Right kidney (tissue), 1 donor: ENCODE data around the gene CAMTA1.

ENCODE experiments used
- DNase-seq: peaks from one replicate; pipeline ENCODE4 v3.0.0-alpha.2; 2016

CAMTA1 gene

DNA sequence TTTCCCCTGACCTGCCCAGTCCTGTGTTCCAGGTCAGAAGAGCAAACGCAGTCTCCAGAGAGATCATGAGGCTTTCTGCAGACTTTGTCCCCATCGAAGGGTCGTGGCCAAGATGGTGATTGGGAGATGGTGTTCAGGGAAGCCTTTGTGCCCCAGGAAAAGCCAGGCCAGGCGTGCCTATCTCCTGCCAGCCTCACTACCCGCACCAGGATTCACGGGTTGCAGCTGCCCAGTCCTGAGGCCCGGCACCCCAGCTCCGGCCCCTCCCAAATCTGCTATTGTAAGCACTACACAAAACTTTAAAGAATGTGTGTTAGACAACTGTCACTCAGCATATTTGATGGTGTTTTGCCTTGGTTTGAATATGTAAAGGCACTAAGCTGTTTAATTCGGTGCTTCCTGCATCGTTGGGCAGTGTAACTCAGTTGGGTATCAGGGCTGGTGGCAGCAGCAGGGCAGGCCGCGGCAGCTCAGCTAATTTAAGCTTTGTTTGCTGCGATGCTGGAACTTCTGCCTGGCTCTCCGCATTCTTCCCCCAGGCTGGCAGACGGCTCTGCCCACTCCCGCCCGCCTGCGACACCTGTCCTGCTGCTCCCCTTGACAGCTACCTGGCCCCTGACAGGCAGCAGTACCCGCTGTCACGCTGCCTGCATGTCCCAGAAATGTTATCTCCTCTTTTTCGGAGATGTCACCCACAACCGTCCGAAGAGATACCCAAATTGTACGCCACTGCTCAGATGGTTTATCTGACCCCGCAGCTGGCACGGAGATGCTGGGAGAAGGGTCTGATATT is 776.9 kb downstream of the CAMTA1 start:
- no peak for DNase-seq

DNA sequence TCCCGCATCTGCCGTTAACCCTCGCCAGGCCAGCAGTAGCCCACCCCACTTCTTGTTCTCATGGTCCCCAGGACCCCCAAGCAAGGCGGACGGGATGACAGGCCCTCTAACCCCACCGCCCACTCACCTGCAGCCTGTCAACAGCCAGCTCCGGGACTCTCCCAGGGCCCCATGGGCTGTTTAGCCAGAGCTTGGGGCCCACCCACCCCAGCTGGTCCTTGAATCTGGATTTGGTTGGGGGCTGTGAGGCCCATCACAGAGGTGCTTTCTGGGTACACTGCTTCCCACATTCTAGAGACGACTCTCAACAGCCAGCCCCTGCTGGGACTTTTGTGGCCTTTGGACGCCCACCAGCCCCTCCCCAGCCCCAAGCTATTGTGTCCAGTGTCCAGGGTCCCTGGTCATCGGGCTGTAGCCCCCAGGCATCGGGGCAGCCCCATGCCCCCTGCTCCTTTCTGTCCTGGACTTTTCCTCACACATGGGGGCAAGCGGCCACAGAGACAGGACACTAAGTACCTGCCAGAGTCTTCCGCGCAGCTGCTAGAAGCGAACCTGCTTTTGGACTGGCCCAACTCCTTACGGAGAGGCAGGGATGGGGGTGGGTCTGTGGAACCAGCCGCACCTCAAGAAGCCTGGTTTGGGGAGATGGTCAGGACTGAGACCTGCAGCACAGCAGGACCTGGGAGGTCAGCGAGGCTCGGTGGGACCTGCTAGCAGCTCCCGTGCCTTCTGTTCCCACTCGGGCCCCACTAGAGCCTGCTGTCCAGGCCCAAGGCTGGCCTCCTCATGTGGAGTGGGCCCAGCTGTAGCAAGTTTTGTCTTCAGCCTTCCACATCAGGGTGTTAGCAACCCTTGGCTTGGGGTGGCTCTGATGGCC is 777.7 kb downstream of the CAMTA1 start:
- no peak for DNase-seq

DNA sequence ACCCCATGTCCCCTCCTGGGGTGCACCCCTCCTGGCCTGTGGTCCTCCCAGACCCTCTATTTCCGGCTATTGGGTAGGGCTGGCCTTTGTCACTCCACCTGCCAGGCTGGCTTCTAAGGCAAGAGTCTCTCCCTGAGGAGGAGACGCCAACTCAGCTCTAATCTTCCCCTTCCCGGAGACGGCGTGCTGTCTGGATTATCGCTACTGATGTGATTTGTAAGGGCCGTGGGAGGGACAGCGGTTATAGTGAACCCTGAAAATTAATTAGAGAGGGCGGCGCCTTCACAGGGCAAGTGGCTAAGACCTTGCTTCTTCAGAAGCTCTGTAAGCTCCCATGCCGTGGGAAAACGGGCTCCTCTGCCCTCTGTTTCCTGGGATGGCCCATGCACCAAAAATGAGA is 778.9 kb downstream of the CAMTA1 start:
- no peak for DNase-seq

DNA sequence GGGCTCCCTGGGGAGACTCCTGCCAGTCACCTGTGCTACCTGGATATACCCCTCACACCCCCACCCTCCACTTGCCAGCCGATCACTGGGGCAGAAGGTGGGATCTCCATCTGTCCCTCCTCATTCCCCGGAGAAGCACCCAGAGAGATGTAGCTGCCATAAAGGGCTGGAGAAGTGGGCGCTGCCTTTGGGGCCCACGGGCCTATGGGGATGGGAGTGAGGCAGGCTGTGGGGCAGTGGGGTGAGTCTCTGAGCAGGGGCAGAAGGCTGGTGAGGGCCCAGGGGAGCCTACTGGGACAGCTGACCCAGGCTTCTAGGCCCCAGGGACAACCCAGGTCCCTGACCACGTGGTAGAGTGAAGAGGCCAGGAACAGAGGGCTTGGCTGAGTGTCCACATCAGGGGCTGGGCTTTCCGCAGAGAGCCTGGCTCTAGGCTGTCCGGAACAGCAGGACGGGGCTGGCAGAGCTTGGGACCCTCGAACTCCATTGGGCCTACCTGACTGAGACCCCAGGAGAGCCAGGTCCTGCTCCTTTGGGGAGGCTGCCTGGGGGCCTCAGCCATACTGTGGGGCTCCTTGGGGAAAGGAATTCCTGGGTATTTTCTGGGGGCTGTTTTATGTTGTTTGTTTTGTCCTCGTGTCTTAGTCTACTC is 780.0 kb downstream of the CAMTA1 start:
- DNase-seq = no peak

DNA sequence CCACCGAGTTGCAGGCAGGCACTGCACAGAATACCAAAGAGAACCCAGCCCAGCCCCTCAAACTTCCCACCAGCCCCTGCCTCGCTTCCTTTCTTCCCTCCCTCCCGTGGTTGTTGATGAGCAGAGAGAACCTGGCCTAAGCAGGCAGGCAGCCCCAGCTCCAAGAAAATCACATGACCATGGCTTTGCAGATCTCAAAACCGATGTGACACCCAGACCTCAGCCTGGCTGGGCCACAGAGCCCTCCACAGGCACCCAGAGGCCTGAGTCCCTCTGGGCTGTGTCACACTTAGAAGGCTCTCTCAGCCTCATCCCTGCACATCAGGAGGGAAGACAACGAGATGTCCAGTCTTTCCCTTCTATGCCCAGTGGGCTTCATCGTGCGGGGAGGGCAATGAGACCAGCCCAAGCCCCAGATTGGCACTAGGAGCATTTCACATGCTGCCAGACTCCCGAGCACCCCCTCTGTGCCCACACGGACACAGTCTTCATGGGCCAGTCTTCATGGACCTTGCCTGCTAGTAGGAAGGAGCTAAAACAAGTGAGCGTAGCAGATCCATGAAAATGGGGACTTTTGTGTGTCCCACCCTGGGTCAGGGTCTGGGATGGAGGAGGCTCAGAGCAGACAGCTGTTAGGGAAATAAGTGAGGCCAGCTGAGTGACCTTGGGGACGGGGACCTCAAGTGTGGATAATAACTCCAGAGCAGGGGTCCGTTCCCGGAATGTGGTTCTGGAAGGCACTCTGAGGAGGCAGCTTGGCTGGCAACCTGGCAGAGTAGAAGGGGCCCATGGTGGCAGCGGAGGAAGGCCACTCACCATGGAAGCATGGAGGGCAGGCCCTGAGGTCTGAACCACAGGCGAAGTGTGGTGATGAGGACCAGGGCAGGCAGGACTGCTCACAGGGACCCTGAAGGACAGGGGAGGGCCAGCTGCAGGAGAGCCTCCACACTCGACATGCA is 781.4 kb downstream of the CAMTA1 start:
- no peak for DNase-seq

DNA sequence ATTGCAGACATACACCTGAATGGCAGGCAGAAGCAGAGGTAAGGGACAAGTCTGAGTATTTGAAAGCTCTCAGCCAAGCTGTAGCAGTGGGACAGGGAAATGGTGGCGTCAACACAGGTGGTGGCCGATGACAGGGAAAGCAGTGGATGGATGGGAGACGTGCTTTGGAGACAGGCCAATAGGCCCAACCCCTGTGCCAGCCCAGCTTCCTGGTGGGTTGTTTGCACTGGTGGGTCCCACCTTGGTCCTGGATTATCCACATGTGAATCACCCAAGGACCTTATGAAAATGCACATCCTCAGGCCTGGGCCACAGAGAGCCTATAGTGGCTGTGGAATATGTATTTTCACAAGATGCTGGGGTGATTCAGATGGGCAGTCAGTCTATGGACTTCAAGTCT is 782.1 kb downstream of the CAMTA1 start:
- DNase-seq = no peak

DNA sequence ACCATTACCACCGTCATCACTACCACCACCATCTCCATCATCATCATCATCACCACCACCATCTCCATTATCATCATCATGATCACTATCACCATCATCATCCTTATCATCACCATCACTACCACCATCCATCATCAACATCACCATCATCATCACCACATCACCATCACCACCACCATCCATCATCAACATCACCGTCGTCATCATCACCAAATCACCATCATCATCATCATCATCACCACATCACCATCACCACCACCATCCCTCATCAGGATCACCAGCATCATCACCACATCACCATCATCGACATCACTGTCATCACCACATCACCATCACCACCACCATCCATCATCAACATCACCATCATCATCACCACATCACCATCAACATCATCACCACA is 782.8 kb downstream of the CAMTA1 start:
- no peak for DNase-seq

DNA sequence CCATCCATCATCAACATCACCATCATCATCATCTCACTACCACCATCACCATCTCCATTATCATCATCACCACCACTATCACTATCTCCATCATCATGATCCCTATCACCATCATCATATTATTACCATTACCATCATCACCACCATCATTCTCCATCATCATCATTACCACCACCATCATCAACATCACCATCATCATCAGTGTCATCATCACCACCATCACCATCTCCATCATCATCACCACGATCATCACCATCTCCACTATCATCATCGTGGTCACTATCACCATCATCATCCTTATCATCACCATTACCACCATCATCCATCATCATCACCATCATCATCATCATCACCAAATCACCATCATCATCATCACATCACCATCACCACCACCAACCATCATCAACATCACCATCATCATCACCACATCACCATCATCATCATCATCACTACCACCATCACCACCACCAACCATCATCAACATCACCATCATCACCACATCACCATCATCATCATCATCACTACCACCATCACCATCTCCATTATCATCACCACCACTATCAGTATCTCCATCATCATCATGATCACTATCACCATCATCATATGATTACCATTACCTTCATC is 783.8 kb downstream of the CAMTA1 start:
- DNase-seq = no peak

DNA sequence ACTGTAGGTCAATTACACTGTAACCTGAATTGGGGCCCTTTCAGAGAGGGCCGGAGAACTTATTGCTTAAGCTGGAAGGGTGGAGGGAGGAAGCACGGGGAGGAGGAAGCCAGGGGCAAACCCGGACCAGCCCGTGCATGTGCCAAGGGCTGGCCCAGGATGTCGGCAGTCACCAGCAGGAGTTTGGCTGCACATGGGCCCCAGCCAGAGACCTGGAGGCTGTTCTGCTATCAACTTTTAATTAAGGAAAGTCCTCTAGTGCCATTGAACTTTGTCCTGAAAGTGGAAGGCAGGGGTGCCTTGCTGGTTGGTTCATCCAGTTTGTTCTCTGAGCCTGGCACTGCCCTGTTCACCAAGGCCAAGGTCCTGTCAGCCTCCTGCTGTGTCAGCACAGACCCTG is 785.1 kb downstream of the CAMTA1 start:
- DNase-seq = no peak

DNA sequence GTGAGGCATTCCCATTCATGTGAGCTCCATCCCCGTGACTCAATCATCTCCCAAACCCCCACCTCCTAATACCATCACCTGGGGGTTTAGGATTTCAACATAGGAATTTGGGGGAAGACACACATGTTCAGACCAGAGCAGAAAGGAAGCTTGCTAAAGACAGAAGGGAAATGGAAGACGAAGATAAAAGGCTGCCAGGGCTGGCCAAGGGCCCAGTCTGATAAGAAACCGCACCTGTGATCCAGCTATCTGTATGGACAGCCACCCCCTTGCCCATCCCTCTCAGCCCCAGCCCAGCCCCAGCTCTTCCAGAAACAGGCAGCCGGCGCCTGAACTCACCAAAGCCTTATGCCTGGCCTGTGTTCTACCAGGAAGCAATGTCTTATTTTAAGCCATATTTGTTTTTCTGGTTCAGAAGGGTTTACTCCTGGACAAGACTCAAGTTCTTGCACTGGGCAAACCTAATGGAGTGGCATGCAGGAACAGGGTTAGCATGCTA is 787.4 kb downstream of the CAMTA1 start:
- no peak for DNase-seq

DNA sequence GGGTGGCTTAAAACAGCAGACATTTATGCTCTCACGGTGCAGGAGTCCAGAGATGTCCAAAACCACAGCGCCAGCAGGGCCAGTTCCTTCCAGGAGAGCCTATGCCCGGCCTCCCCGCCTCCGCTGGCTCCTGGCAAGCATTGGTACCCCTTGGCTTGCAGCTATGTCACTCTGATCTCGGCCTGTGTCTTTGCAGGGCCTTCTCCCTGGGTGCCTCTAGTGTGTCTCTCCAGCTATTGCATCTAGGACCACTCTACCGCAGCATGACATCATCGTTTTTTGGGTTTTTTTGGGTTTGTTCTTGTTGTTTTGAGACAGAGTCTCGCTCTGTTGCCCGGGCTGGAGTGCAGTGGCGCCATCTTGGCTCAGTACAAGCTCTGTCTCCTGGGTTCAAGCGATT is 788.2 kb downstream of the CAMTA1 start:
- no peak for DNase-seq

DNA sequence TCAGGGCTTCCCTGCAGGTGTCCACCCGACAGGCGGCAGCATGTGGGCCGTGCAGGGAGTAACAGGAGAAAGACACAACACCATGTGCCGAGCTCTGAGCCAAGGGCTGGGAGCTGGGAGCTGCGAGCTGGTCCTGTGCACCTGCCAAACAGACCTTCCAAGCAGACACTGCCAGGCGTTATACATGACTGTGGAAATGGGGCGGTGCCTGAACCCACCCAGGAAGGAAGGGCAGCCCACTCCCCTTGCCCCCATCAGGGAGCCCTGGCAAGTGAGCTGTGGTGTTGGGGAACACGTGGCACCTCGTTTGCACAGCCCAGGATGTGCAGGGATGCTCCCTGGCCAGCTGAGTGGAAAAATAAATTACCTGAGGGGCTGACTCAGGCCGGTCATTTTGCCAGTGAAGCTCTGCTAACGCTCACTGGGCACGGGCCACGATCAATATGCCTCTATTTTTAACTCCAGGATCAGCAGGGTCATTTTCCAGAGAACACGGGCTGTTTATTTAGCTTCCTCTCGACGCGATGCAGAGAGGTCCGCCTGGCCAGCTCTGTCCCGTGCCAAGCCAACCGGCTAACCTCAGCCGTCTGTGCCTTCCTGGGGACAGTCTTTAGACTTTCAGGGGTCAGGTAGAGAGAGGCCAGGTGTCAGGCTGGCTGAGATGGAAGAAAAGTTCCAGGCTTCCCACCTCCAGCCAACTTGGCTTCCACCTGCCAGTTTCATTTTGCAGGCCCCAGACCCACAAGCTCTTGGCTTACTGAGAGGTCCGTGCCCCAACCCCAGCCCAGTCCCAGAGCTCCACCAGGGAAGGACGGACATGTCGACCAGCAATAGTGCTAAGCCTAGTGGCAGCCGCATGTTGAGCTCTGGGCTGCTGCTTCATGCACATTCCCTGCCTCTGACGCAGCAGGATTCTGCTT is 789.1 kb downstream of the CAMTA1 start:
- DNase-seq = no peak

DNA sequence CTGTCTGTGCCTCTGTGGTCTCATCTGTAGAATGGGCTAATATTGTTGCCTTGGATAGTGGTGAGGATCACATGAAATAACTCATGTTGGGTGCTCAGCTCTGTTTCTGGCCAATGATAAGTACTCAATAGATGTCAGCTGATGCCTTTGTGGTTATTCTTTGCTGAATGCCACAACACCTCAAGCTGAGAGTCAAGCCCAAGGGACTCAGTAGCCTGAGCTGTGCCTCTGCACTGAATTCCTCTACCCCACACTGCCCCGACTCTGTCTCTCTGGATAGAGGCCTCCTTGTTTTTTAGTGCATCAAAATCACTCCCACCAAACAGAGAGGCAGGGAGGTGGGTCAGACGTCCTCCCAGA is 789.8 kb downstream of the CAMTA1 start:
- no peak for DNase-seq

DNA sequence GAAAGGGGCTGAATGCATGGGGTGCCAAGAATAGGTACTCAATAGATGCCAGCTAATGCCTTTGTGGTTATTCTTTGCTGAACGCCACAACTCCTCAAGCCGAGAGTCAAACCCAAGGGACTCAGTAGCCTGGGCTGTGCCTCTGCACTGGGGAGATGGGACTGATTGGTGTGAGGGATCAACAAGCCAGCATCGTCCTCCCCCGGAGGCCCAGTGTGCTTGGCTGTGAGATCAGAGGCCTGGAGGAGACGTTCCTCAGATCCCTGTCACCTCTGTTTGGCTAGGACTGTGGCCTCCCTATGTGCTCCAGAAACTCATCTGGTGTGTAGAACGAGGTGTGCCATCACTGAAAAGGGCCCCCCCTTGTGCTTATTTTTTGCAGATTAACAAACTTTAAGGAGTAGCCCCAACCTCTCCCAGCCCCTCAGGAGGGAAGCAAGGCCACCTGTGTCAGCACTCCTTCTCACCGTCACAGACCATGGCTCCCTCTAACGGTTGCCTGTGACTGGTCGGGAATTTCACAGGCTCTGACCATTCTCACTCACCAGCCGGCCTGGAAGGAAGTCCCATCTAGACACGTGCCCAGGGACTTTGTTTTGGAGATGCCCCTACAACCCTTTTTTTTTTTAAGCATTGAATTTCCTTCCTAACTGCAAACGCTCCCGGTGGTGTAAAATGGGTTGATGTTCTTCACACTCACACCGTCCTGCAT is 791.8 kb downstream of the CAMTA1 start:
- no peak for DNase-seq

DNA sequence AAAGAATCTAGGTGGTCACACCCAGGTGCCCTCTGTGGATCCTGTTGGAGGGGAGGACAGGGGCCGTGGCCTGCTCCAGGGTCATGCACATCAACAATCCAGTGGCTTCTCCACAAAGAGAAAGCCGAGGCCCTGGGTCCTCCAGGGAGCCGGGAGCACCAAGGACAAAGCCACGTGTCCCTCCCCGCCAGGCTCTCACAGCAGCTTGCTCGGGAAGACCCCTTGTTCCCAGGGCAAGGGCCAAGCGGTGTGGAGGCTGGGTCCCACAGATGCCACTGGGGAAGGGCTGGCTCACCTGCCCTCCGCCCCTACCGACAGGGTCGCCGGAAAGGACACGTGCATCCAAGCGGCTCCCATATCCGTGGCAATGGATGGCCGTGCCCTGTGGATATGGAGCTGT is 793.0 kb downstream of the CAMTA1 start:
- DNase-seq = no peak

DNA sequence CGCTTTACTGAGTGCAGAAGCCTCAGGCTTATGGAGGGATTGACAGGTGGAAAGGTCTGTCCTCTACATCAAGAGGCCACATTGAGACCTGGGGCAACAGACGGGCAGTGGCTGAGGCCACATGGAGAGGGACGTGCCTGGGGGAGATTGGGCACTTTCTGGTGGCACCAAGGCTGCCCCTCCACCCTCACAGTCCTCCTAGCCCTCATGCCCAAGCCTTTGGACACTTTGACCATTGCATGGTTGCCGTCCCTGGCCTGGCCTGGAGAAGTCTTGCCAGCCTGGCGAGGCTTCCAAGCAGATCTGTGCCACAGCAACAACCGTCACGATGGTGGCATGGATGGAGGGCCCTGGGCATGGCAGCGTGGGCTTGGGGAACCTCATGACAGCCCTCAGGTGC is 793.8 kb downstream of the CAMTA1 start:
- DNase-seq = no peak

DNA sequence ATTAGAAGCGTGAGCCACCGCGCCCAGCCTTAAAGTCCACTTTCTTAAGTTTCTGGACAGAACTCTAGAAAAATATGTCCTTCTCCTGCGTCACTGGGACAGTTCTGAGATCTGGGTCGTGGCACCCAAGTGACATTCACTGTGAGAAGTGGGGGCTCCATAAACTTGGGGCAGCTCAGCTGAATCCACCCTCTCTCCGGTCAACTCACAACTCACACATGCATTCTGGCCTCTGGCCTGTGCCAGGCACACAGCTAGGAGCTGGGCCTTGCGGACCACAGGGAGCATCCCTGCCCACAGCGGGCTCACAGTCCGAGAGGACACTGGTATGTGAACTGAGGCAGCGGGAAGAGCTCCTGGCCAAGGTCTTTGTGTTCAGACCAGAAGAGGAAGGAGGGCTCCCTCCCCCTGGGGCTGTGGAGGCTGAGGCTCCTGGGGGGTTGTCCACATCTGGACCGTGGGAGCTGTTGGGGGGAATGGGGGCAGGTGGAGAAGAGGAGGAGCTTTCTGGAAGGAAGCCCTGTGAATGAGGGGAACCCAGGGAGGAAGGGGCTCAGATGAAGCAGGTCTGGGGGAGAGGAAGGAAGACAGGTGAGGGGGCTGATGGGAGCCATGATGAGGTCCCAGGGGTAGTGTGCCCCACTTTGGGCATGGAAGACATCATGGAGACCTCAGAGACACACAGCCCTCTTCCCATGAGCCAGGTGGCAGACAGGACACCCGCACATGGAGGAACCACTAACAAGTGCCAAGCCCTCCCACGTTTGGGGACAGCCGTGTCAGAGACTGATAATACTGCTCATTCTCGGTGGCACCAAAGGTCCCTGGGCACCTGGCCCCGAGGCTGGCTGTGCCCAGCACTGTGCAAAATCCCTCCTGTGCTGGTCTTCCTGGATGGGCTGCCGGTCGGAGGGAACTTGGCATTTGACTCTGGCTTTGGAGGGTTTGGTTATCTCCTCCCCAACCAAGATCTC is 794.9 kb downstream of the CAMTA1 start:
- no peak for DNase-seq
